Neuron (in vitro differentiated cells): ENCODE data around the gene MATCAP1.

Source experiments
- H2AFZ ChIP-seq: one replicate; pipeline ENCODE4 v1.6.1; 2013; ENCODE audit warnings: low read depth, mild to moderate bottlenecking, inconsistent platforms, low read length, moderate library complexity
- H3K27me3 ChIP-seq: one replicate; pipeline ENCODE4 v1.6.1; 2013; ENCODE audit warnings: low read length; ENCODE audit not compliant: insufficient read depth
- H3K36me3 ChIP-seq: one replicate; pipeline ENCODE4 v1.6.1; 2013; ENCODE audit warnings: low read length; ENCODE audit not compliant: insufficient read depth
- H3K4me1 ChIP-seq: one replicate; pipeline ENCODE4 v1.6.1; 2013; ENCODE audit warnings: low read length; ENCODE audit not compliant: insufficient read depth
- H3K4me3 ChIP-seq: 2 replicates; pipeline ENCODE4 v1.5.1; 2013; ENCODE audit warnings: mild to moderate bottlenecking, low read length, moderate library complexity
- H3K9me3 ChIP-seq: one replicate; pipeline ENCODE4 v1.6.1; 2013; ENCODE audit warnings: low read length

MATCAP1 gene

GRCh38 chr16:67202426-67202825, 18.7 kb upstream of the MATCAP1 start:
- H3K36me3 ChIP-seq = peaks cover 49% of the 10 kb centered on the region
- no peaks in the 10 kb centered on the region for H3K27me3 ChIP-seq
- no peaks in the 10 kb centered on the region for H3K9me3 ChIP-seq

DNA sequence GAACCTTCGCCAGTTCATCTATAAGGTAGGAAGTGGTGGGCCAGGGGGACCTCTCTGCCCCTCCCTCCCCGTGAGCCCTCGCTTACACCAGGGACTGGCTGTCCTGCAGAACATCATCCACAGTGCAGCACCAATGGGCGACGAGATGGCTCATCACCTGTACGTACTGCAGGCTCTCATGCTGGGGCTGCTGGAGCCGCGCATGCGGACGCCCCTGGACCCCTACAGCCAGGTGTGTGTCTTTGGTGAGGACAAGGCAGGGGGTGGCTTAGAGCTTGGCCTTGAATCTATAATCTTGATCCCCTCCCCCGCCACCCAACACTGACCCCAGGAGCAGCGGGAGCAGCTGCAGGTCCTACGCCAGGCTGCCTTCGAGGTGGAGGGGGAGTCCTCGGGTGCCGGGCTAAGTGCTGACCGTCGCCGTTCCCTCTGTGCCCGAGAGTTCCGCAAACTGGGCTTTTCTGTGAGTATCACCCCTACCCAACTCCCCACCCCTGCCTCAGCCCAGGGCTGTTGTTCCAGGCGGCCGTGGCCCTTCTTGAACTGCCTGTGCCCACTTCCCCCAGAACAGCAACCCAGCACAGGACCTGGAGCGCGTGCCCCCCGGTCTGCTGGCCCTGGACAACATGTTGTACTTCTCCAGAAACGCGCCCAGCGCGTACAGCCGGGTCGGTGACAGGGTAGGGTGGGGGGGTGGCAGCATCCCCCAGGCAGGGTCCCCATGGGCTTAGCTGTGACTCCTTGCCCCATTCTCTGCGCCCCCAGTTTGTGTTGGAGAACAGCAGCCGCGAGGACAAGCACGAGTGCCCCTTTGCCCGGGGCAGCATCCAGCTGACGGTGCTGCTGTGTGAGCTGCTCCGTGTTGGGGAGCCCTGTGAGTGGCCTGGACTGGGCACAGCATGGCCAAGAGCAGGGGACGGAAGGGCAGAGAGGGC, 17.9 kb upstream of the MATCAP1 start:
- no peak overlapping the region for H3K4me3 ChIP-seq
- peaks cover 56% of the 10 kb centered on the region for H3K36me3 ChIP-seq
- no peaks in the 10 kb centered on the region for H3K9me3 ChIP-seq
- no peak overlapping the region for H2AFZ ChIP-seq
- H3K4me1 ChIP-seq = peaks cover 1% of the 10 kb centered on the region
- H3K27me3 ChIP-seq = no peaks in the 10 kb centered on the region

More at GRCh38 chr16:67202426-67202825, 18.7 kb upstream of the MATCAP1 start:
- Histone ChIP-seq H3K4me1 (peaks cover 8% of the 10 kb centered on the region), H2AFZ (no peak overlapping the region), H3K4me3 (no peak overlapping the region)

GRCh38 chr16:67200491-67200890, 16.7 kb upstream of the MATCAP1 start:
- H2AFZ ChIP-seq = no peak overlapping the region
- no peaks in the 10 kb centered on the region for H3K4me1 ChIP-seq
- H3K4me3 ChIP-seq = no peak overlapping the region
- no peaks in the 10 kb centered on the region for H3K9me3 ChIP-seq
- peaks cover 67% of the 10 kb centered on the region for H3K36me3 ChIP-seq
- no peaks in the 10 kb centered on the region for H3K27me3 ChIP-seq

GRCh38 chr16:67199808-67200198, 16.0 kb upstream of the MATCAP1 start:
- no peaks in the 10 kb centered on the region for H3K4me1 ChIP-seq
- peaks cover 74% of the 10 kb centered on the region for H3K36me3 ChIP-seq
- H2AFZ ChIP-seq = no peak overlapping the region
- no peaks in the 10 kb centered on the region for H3K27me3 ChIP-seq
- no peak overlapping the region for H3K4me3 ChIP-seq
- no peaks in the 10 kb centered on the region for H3K9me3 ChIP-seq

DNA sequence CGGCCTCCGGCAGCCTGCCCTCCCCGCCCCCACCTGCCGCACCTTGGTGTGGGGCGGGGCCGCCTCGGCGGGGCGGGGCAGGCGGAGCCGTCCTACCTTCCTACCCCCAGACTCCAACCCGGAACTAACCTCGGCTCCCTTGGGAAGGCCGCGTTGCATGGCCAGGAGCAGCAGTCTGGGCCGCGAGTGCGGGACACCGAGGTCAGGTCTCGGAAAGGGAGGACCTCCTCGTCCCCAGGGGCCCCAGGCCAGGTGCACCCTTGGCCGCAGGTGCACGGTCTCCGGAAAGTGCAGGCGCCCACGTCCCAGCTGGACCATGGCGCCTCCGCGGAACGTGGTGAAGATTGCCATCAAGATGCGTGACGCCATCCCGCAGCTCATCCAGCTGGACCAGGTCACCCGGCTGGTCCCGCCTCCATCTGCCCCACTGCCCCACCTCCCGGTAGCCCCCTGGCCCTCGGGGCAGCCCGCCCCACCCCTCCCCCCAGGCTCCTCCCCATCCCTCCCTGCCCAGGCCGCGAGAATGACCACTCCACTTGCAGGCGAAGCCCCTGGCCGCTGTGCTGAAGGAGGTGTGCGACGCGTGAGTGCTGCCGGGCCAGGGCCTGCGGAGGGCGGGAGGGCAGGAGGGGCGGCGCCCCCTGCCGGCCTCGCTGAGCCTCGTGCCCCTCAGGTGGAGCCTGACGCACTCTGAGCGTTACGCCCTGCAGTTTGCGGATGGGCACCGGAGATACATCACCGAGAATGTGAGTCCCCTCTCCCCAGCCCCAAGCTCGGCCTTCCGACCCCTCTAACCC, 15.4 kb upstream of the MATCAP1 start, which contains the start of gene ELMO3:
Gene ELMO3 (plus strand): TSS at position 121 of the 797 bp plus-strand sequence. CDS start 196 bp downstream, at position 317.
- H3K4me3 ChIP-seq = no peak within 1 kb of the TSS
- H3K4me1 ChIP-seq = no peaks in the 10 kb centered on the region
- no peaks in the 10 kb centered on the region for H3K9me3 ChIP-seq
- H2AFZ ChIP-seq = no peak within 1 kb of the TSS
- no peaks in the 10 kb centered on the region for H3K27me3 ChIP-seq
- H3K36me3 ChIP-seq = peaks cover 78% of the 10 kb centered on the region

DNA sequence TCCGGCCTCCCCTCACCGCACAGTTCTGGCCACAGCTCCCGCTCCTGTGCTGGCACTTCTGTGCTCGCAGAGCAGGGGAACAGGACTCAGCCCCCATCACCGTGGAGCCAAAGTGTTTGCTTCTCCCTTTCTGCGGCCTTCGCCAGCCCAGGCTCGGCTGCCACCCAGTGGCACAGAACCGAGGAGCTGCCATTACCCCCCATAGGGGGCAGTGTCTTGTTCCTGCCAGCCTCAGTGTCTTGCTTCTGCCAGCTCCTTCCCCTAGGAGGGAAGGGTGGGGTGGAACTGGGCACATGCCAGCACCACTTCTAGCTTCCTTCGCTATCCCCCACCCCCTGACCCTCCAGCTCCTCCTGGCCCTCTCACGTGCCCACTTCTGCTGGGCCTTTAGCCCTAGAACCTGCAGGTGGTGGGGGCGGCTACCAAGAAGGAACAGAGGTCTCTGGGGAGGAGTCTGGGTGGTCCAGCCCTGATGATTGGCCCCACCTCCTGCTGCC, 14.5 kb upstream of the MATCAP1 start:
- Histone ChIP-seq H3K4me3 (no peak overlapping the region), H3K27me3 (no peaks in the 10 kb centered on the region), H3K9me3 (no peaks in the 10 kb centered on the region), H3K4me1 (peaks cover 4% of the 10 kb centered on the region), H2AFZ (no peak overlapping the region), H3K36me3 (peaks cover 76% of the 10 kb centered on the region)

DNA sequence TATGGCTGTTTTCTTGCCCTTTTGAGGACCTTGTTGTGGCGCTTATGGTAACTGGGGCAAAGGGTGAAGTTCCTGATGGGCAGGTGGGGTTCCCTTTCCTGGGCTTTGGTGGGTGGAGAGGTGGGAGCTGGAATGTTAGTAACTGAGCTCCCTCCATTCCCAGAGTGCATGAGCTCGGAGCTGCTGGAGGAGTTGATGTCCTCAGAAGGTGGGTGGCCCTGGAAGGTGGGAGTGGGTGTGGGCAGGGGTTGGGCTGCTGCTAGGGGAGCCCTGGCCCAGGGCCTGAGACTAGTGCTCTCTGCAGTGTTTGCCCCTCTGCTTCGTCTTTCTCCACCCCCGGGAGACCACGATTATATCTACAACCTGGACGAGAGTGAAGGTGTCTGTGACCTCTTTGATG, 13.9 kb upstream of the MATCAP1 start:
- H3K9me3 ChIP-seq = no peaks in the 10 kb centered on the region
- peaks cover 72% of the 10 kb centered on the region for H3K36me3 ChIP-seq
- no peak overlapping the region for H3K4me3 ChIP-seq
- H3K4me1 ChIP-seq = peaks cover 10% of the 10 kb centered on the region
- no peak overlapping the region for H2AFZ ChIP-seq
- H3K27me3 ChIP-seq = no peaks in the 10 kb centered on the region

DNA sequence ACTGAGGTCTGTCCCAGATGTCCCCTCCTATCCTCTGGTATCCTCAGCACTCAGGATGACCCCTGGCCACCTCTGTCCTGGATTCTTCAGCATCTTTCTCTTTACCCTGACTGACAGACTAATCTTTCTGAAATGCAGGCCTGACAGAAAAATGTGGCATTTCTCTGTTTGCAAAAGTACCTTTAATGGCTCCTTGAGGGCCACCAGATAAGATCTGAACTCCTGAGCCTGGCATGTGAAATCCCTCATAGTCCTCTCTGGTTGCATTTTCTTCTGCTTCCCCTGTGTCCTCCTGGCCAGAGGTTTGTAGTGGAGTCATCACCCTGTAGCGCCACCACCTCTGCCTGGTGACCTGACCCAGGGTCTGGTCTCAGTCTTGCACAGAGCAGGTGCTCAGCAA, 13.1 kb upstream of the MATCAP1 start:
- H2AFZ ChIP-seq = no peak overlapping the region
- peaks cover 69% of the 10 kb centered on the region for H3K36me3 ChIP-seq
- H3K4me1 ChIP-seq = peaks cover 13% of the 10 kb centered on the region
- H3K4me3 ChIP-seq = no peak overlapping the region
- H3K27me3 ChIP-seq = no peaks in the 10 kb centered on the region
- H3K9me3 ChIP-seq = no peaks in the 10 kb centered on the region

GRCh38 chr16:67195676-67196075, 11.9 kb upstream of the MATCAP1 start:
- Histone ChIP-seq H3K36me3 (peaks cover 61% of the 10 kb centered on the region), H3K4me3 (no peak overlapping the region), H3K27me3 (no peaks in the 10 kb centered on the region), H2AFZ (no peak overlapping the region), H3K9me3 (no peaks in the 10 kb centered on the region), H3K4me1 (peaks cover 18% of the 10 kb centered on the region)

- H3K4me3 ChIP-seq = no peak overlapping the region
- no peaks in the 10 kb centered on the region for H3K9me3 ChIP-seq
- no peaks in the 10 kb centered on the region for H3K27me3 ChIP-seq
- H3K36me3 ChIP-seq = peaks cover 57% of the 10 kb centered on the region
- H3K4me1 ChIP-seq = peaks cover 18% of the 10 kb centered on the region
- H2AFZ ChIP-seq = no peak overlapping the region
Measured at GRCh38 chr16:67194260-67194659, 10.5 kb upstream of the MATCAP1 start.

- H3K36me3 ChIP-seq = peaks cover 50% of the 10 kb centered on the region
- H2AFZ ChIP-seq = no peak overlapping the region
- H3K4me3 ChIP-seq = peak overlapping the region; percentile 94
- no peaks in the 10 kb centered on the region for H3K27me3 ChIP-seq
- peaks cover 18% of the 10 kb centered on the region for H3K4me1 ChIP-seq
- no peaks in the 10 kb centered on the region for H3K9me3 ChIP-seq
Measured at GRCh38 chr16:67193536-67193935, 9.8 kb upstream of the MATCAP1 start.

GRCh38 chr16:67192781-67193361, 9.1 kb upstream of the MATCAP1 start:
- H2AFZ ChIP-seq = no peak overlapping the region
- H3K4me3 ChIP-seq = peak overlapping the region; percentile 94
- H3K4me1 ChIP-seq = peaks cover 18% of the 10 kb centered on the region
- H3K36me3 ChIP-seq = peaks cover 43% of the 10 kb centered on the region
- H3K27me3 ChIP-seq = no peaks in the 10 kb centered on the region
- no peaks in the 10 kb centered on the region for H3K9me3 ChIP-seq
